ENCODE data around the gene PKD2.
"Not testable (repeated sequence)": the region's sequence is repeated elsewhere in the genome, so short reads cannot be mapped to it uniquely, and the experiment has no call there.

PKD2 gene

GRCh38 chr4:87986508-87986907, 20.9 kb upstream of the PKD2 start:
- no peak for DNase-seq (ENCODE audit: low spot score)

DNA sequence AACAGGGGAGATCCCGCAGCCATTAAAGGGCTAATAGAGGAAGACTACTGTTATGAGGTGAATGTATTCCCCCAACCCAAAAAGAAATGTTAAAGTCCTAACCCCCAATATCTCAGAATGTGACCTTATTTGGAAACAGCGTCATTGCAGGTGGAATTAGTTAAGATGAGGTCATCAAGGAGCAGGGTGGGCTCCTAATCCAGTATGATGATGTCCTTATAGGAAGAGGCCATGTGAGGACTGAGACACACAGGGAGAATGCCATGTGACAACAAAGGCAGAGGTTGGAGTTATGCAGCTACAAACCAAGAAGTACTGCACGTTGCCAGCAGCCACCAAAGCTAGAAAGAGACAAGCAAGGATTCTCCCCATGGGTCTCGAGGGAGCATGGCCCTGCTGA, 17.7 kb upstream of the PKD2 start:
- DNase-seq (ENCODE audit: low spot score), result no peak

- no peak for DNase-seq (ENCODE audit: low spot score)
Measured at GRCh38 chr4:87995435-87995834, 12.0 kb upstream of the PKD2 start.

GRCh38 chr4:87999191-87999691, 8.2 kb upstream of the PKD2 start:
- not testable (repeated sequence) for DNase-seq (ENCODE audit: low spot score)

- no peak for DNase-seq (ENCODE audit: low spot score)
Measured at GRCh38 chr4:88001871-88002270, 5.6 kb upstream of the PKD2 start.

GRCh38 chr4:88002786-88003185, 4.6 kb upstream of the PKD2 start:
- no peak for DNase-seq (ENCODE audit: low spot score)

GRCh38 chr4:88003261-88003660, 4.2 kb upstream of the PKD2 start:
- no peak for DNase-seq (ENCODE audit: low spot score)

DNA sequence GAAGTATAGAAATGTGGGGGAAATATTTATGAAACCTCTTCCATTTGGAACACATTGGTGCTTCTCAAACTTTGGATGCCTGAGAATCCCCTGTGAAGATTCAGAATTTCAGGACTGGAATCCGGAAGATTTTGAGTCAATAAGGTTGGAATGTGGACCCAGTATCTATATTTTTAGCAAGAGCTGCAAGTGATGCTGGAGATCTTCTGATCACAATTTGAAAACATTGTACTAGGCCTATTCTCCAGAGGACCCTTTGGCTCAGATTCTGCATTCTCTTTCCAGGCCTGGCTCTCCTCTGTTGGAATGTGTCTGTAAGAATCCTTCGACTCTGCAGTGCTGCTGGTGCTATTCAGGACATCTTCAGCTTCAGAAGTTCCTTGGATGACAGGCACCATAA, 2.4 kb upstream of the PKD2 start:
- no peak for DNase-seq (ENCODE audit: low spot score)

GRCh38 chr4:88005946-88006345, 1.5 kb upstream of the PKD2 start:
- DNase-seq (ENCODE audit: low spot score), result no peak

GRCh38 chr4:88006956-88007303, 505 bp upstream of the PKD2 start:
- DNase-seq (ENCODE audit: low spot score), result no peak

GRCh38 chr4:88008122-88008742, 797 bp downstream of the PKD2 start:
- DNase-seq (ENCODE audit: low spot score), result peak; percentile 34

GRCh38 chr4:88008743-88009171, 1.3 kb downstream of the PKD2 start:
- DNase-seq (ENCODE audit: low spot score), result no peak

GRCh38 chr4:88009871-88010270, 2.4 kb downstream of the PKD2 start:
- no peak for DNase-seq (ENCODE audit: low spot score)

DNA sequence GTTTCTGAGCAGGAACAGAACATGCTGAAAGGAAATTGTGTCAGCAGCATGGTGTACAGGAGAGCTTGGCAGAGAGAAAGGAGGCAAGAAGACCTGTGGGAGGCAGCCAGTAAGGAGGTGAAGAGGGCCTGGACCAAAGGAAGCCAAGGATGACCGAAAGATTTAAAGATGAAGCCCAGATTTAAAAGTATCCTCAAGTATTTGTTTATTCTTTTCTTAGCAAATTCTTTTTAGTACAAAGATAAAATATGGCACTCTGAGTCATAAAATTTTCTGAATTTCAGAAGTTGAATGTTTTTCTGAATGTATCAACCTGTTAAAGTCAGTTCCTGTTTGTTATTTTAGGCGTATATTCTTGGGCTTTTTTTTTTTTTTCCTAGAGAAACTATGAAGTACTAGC, 3.5 kb downstream of the PKD2 start:
- DNase-seq (ENCODE audit: low spot score), result no peak

- DNase-seq (ENCODE audit: low spot score), result no peak
Measured at GRCh38 chr4:88012647-88013046, 5.2 kb downstream of the PKD2 start.

- no peak for DNase-seq (ENCODE audit: low spot score)
Measured at GRCh38 chr4:88014386-88014905, 7.0 kb downstream of the PKD2 start.

- DNase-seq (ENCODE audit: low spot score), result no peak
Measured at GRCh38 chr4:88015659-88016295, 8.3 kb downstream of the PKD2 start.

- no peak for DNase-seq (ENCODE audit: low spot score)
Measured at GRCh38 chr4:88017516-88018297, 10.3 kb downstream of the PKD2 start.

DNA sequence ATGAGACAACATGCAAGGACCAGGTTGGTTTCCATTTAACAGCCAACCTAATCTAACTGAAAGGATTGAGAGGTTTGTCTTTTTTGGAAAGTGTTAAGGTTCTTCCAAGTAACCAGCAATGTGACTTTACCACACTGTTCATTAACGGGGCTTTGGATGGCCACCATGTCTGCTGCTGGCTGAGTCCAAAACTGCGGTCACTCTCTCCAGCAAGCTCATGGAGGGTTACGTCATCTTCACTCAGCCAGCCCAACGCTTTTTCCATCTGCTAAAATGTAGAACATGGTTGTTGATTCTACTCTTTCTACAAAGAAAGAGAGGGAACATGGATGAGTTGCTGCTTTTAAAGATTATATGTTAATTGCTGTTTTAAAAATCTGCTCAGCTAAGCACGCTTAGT, 11.0 kb downstream of the PKD2 start:
- no peak for DNase-seq (ENCODE audit: low spot score)

DNA sequence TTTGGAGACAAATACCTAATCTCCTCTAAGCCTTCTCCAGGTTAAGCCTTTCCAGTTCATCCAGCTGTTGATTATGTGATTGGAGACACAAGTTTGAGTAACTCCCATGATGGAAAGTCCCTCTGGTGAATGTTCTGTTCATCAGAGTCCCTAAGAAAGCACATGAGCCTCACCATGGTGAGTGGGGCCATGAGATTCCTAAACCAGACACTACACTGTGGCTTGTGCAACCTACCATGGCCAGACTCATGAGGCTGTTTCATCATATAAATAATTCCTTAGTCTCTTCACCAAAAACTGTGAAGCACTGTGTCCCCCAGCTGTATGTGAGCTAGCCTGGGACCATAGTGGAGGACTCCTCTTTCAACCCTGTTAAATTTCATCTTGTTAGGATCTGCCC, 14.4 kb downstream of the PKD2 start:
- DNase-seq (ENCODE audit: low spot score), result no peak

DNA sequence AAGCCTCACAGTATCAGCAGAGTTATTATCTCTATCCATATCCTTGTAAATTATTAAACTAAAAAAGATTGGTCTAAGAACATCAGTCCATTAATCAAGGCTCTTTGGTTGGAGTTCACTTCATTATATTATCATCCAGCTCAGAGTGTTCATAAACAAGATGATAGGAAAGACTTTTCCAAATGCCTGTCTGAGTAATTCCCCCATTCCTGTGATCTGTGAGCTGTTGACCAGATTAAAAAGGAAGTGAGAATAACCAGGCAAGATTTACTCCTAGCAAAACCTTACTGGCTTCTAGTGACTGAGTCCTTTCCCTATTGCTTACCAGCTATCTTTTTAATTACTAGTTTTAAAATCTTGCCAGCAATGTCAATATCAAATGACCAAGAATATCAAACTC, 14.9 kb downstream of the PKD2 start:
- DNase-seq (ENCODE audit: low spot score), result no peak

DNA sequence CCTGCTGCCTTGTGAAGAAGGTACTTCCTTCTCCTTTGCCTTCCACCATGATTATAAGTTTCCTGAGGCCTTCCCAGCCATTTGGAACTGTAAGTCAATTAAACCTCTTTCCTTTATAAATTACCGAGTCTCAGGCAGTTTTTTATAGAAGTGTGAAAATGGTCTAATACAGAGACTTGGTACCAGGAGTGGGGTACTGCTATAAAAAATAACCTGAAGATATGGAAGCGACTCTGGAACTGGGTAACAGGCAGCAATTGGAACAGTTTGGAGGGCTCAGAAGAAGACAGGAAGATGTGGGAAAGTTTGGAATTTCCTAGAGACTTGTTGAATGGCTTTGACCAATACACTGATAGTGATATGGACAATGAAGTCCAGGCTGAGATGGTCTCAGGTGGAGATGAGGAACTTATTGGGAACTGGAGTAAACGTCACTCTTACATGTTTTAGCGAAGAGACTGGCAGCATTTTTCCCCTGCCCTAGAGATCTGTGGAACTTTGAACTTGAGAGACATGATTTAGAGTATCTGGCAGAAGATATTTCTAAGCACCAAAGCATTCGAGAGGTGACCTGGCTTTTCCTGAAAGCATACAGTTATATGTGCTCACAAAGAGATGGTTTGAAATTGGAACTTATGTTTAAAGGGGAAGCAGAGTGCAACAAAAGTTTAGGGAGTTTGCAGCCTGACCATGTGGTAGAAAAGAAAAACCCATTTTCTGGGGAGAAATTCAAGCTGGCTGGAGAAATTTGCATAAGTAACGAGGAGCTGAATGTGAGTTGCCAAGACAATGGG, 18.6 kb downstream of the PKD2 start:
- not testable (repeated sequence) for DNase-seq (ENCODE audit: low spot score)
